Type B pancreatic cell (in vitro differentiated cells): Measurements from ENCODE around the gene ACRV1. TPM values are rescaled to one million over a fixed set of nuclear protein-coding genes. Genes with fewer than 3 reads are reported as not detected.

ENCODE experiments used
- DNase-seq: peaks from one replicate; pipeline ENCODE4 v3.0.0; 2021; ENCODE audit warnings: mixed read lengths; ENCODE audit not compliant: unreplicated experiment; ENCODE audit errors: extremely low spot score
- H3K27ac Mint-ChIP-seq: 2 replicates; pipeline ENCODE4 v1.8.0; 2021; ENCODE audit warnings: mild to moderate bottlenecking, mixed read lengths
- H3K27me3 Mint-ChIP-seq: 2 replicates; pipeline ENCODE4 v1.8.0; 2021; ENCODE audit warnings: mixed read lengths
- H3K36me3 Mint-ChIP-seq: 2 replicates; pipeline ENCODE4 v1.8.0; 2021; ENCODE audit warnings: mixed read lengths
- H3K4me1 Mint-ChIP-seq: one replicate; pipeline ENCODE4 v1.8.0; 2021; ENCODE audit warnings: mixed read lengths; ENCODE audit not compliant: unreplicated experiment
- H3K4me3 Mint-ChIP-seq: 2 replicates; pipeline ENCODE4 v1.8.0; 2021; ENCODE audit warnings: mild to moderate bottlenecking, mixed read lengths
- H3K9me3 Mint-ChIP-seq: 2 replicates; pipeline ENCODE4 v1.8.0; 2021; ENCODE audit warnings: mixed read lengths
- CTCF ChIP-seq: fragments of 200-600 bp; sonication (generic); conservative IDR thresholded peaks from 2 replicates; pipeline ENCODE4 v1.5.0; 2021; ENCODE audit warnings: antibody characterized with exemption, mild to moderate bottlenecking
- total RNA-seq: library from RNA; stranded (reverse); gene quantifications from 2 replicates; pipeline ENCODE4 v1.2.1, GENCODE V29; 2021; ENCODE audit warnings: low replicate concordance

ACRV1 gene
- total RNA-seq, 1 donor from 2014 or later = not detected

- DNase-seq = no peak
- no peak for TF ChIP-seq CTCF
- H3K36me3 Mint-ChIP-seq = peaks cover 16% of the 10 kb centered on the region
- H3K27ac Mint-ChIP-seq = no peak overlapping the region
- no peaks in the 10 kb centered on the region for H3K27me3 Mint-ChIP-seq
- H3K4me1 Mint-ChIP-seq = peaks cover 6% of the 10 kb centered on the region
- H3K9me3 Mint-ChIP-seq = no peaks in the 10 kb centered on the region
- H3K4me3 Mint-ChIP-seq = no peak overlapping the region
Measured at GRCh38 chr11:125621995-125622394, 58.7 kb downstream of the ACRV1 start.

Other genes starting within 250 kb of the ACRV1 start
- gene FEZ1, start 184.6 kb downstream of the ACRV1 start, total RNA-seq = 2.1 and 30.5 TPM in 2 replicates
- gene EI24, start 111.4 kb downstream of the ACRV1 start, total RNA-seq = 102 and 114 TPM in 2 replicates
- 157 and 166 TPM in 2 replicates for gene STT3A, start 88.0 kb downstream of the ACRV1 start, total RNA-seq
- 28.1 and 54.1 TPM in 2 replicates for gene CHEK1, start 55.7 kb downstream of the ACRV1 start, total RNA-seq
- not detected in 2 replicates for gene PATE1, start 65.4 kb upstream of the ACRV1 start, total RNA-seq
- gene PATE2, start 98.0 kb upstream of the ACRV1 start, total RNA-seq = not detected in 2 replicates
- not detected in 2 replicates for gene PATE3, start 107.3 kb upstream of the ACRV1 start, total RNA-seq
- not detected in 2 replicates for gene PATE4, start 152.5 kb upstream of the ACRV1 start, total RNA-seq
- 4.3 and 6.5 TPM in 2 replicates for gene HYLS1, start 206.8 kb upstream of the ACRV1 start, total RNA-seq
- gene PUS3, start 222.4 kb upstream of the ACRV1 start, total RNA-seq = 11.9 and 13.5 TPM in 2 replicates
- 0.79 and 1.8 TPM in 2 replicates for gene DDX25, start 223.7 kb upstream of the ACRV1 start, total RNA-seq